Prostate gland (tissue), 2 donors: ENCODE data around the gene HAT1.

Experiments
- POLR2A ChIP-seq: fragments of 450-650 bp; IDR thresholded peaks from one replicate; pipeline ENCODE4 v1.6.1; 2016; ENCODE audit warnings: antibody characterized with exemption, mild to moderate bottlenecking
- POLR2AphosphoS5 ChIP-seq: sonication (generic); formaldehyde crosslinking; IDR thresholded peaks from one replicate; pipeline ENCODE4 v1.6.1; 2017; ENCODE audit warnings: antibody characterized with exemption
- TF ChIP-seq, protein P1 (sequence below), 4 experiments: fragments of 200-600 bp in 2 of 4; fragments of 450-650 bp in 2 of 4; sonication (generic) in 2 of 4; IDR thresholded peaks; 1 replicate in 3 of 4; 2 replicates in 1 of 4; pipeline ENCODE4 v1.5.1; 2016 to 2019; ENCODE audit warnings: antibody characterized with exemption in 4 of 4, mild to moderate bottlenecking in 2 of 4, moderate library complexity in 2 of 4

- TF ChIP-seq, protein P1, sequence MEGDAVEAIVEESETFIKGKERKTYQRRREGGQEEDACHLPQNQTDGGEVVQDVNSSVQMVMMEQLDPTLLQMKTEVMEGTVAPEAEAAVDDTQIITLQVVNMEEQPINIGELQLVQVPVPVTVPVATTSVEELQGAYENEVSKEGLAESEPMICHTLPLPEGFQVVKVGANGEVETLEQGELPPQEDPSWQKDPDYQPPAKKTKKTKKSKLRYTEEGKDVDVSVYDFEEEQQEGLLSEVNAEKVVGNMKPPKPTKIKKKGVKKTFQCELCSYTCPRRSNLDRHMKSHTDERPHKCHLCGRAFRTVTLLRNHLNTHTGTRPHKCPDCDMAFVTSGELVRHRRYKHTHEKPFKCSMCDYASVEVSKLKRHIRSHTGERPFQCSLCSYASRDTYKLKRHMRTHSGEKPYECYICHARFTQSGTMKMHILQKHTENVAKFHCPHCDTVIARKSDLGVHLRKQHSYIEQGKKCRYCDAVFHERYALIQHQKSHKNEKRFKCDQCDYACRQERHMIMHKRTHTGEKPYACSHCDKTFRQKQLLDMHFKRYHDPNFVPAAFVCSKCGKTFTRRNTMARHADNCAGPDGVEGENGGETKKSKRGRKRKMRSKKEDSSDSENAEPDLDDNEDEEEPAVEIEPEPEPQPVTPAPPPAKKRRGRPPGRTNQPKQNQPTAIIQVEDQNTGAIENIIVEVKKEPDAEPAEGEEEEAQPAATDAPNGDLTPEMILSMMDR (IDR thresholded peaks at IDR 0.05): no peak
- TF ChIP-seq POLR2AphosphoS5 (no peak), POLR2A (no peak)
These were observed 19.3 kb upstream of the HAT1 start for GRCh38 chr2:171902840-171903420.
